Gastrocnemius medialis (tissue), 4 donors: ENCODE results near the gene GSTO1. TPM values are rescaled to one million over a fixed set of nuclear protein-coding genes. Genes with fewer than 3 reads are reported as not detected.
"Not testable (repeated sequence)": the region's sequence is repeated elsewhere in the genome, so short reads cannot be mapped to it uniquely, and the experiment has no call there.

Experiments used
- ATAC-seq, 2 donors: fragments of 150-250 bp; one replicate each; pipeline ENCODE4 v1.9.1; 2016
- DNase-seq, 2 donors: peaks; one replicate each; pipeline ENCODE4 v3.0.0-alpha.2; 2019
- H3K27ac ChIP-seq, 4 donors: fragments of 200-600 bp; sonication (generic); 1 replicate in 1 of 4; 2 replicates in 3 of 4; pipeline ENCODE4 v1.5.1; 2016 to 2018; ENCODE audit warnings: mild to moderate bottlenecking in 2 of 4, moderate library complexity in 1 of 4
- H3K27me3 ChIP-seq, 3 donors: fragments of 200-600 bp; sonication (generic) in 2 of 3; 1 replicate in 1 of 3; 2 replicates in 2 of 3; pipeline versions ENCODE4 v1.5.1 to v1.6.0; 2016 to 2019; ENCODE audit warnings: mild to moderate bottlenecking in 1 of 3, moderate library complexity in 1 of 3
- H3K36me3 ChIP-seq, 2 donors: fragments of 200-600 bp; sonication (generic) in 1 of 2; one replicate each; pipeline ENCODE4 v1.5.1; 2017 to 2018
- H3K4me1 ChIP-seq, 2 donors: fragments of 200-600 bp; sonication (generic) in 1 of 2; one replicate each; pipeline ENCODE4 v1.5.1; 2016 to 2017; ENCODE audit warnings: mild to moderate bottlenecking in 2 of 2
- H3K4me3 ChIP-seq, 4 donors: fragments of 200-600 bp; sonication (generic) in 3 of 4; 1 replicate in 1 of 4; 2 replicates in 3 of 4; pipeline ENCODE4 v1.5.1; 2016 to 2019; ENCODE audit warnings: mild to moderate bottlenecking in 2 of 4
- H3K9me3 ChIP-seq, 3 donors: fragments of 200-600 bp; sonication (generic) in 2 of 3; 1 replicate in 1 of 3; 2 replicates in 2 of 3; pipeline ENCODE4 v1.5.1; 2016 to 2019
- POLR2A ChIP-seq, 2 donors: fragments of 450-650 bp; IDR thresholded peaks; one replicate each; pipeline ENCODE4 v1.6.1; 2017; ENCODE audit warnings: antibody characterized with exemption in 2 of 2, mild to moderate bottlenecking in 2 of 2, moderate library complexity in 2 of 2
- in situ Hi-C, 4 donors: fragments of 200-750 bp; cut with MboI; loops; one replicate each; pipeline versions ENCODE4 v1.15.0 to v1.8.0; 2017; ENCODE audit warnings: low sequenced_read_pairs in 4 of 4
- intact Hi-C: fragments of 100-400 bp; cut with DNase I; formaldehyde crosslinking; loops from one replicate; pipeline ENCODE4 v1.15.1; 2023; ENCODE audit warnings: low total_unique reads
- total RNA-seq, 4 donors: library from RNA; depleted of rRNA; stranded (reverse); fragments of >200 nt; gene quantifications; one replicate each; pipeline versions ENCODE4 v1.1.0 to v1.2.3, GENCODE V29; 2016
- TF ChIP-seq, protein P1 (sequence below), 5 experiments: fragments of 450-650 bp in 3 of 5; fragments of 200-600 bp in 2 of 5; sonication (generic) in 2 of 5; IDR thresholded peaks in 4 of 5; conservative IDR thresholded peaks in 1 of 5; 1 replicate in 4 of 5; 2 replicates in 1 of 5; pipeline ENCODE4 v1.5.1; 2016 to 2019; ENCODE audit warnings: antibody characterized with exemption in 5 of 5, mild to moderate bottlenecking in 3 of 5, moderate library complexity in 3 of 5

GSTO1 gene
- total RNA-seq, 4 donors from 2014 or later, result 39.6 to 284 (median 74.2) TPM

DNA sequence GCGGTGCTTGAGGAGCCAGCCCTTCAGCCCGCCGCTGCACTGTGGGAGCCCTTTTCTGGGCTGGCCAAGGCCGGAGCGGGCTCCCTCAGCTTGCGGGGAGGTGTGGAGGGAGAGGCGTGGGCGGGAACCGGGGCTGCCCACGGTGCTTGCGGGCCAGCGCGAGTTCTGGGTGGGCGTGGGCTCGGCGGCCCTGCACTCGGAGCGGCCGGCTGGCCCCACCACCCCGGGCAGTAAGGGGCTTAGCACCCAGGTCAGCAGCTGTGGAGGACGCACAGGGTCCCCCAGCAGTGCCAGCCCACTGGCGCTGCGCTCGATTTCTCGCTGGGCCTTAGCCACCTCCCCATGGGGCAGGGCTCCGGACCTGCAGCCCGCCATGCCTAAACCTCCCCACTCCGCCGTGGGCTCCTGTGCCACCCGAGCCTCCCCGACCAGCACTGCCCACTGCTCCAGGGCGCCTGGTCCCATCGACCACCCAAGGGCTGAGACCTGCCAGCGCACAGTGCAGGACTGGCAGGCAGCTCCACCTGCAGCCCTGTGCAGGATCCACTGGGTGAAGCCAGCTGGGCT lies 9.5 kb upstream of the GSTO1 start:
- DNase-seq (no peak), ATAC-seq (no peak)
- Histone ChIP-seq H3K27ac (no peak overlapping the region), H3K27me3 (peaks cover 0 to 6% (median 0%) of the 10 kb centered on the region in 3 donors), H3K36me3 (no peaks in the 10 kb centered on the region), H3K4me1 (no peaks in the 10 kb centered on the region), H3K4me3 (no peak overlapping the region), H3K9me3 (no peaks in the 10 kb centered on the region)
- TF ChIP-seq POLR2A (IDR thresholded peaks at IDR 0.05), result no peak
- TF ChIP-seq, protein P1, sequence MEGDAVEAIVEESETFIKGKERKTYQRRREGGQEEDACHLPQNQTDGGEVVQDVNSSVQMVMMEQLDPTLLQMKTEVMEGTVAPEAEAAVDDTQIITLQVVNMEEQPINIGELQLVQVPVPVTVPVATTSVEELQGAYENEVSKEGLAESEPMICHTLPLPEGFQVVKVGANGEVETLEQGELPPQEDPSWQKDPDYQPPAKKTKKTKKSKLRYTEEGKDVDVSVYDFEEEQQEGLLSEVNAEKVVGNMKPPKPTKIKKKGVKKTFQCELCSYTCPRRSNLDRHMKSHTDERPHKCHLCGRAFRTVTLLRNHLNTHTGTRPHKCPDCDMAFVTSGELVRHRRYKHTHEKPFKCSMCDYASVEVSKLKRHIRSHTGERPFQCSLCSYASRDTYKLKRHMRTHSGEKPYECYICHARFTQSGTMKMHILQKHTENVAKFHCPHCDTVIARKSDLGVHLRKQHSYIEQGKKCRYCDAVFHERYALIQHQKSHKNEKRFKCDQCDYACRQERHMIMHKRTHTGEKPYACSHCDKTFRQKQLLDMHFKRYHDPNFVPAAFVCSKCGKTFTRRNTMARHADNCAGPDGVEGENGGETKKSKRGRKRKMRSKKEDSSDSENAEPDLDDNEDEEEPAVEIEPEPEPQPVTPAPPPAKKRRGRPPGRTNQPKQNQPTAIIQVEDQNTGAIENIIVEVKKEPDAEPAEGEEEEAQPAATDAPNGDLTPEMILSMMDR (IDR thresholded peaks at IDR 0.05 in 4 of 5, conservative IDR thresholded peaks at IDR 0.05 in 1 of 5), result no peak
- intact Hi-C loops (no loop called here), in situ Hi-C loops (no loop called here)

DNA sequence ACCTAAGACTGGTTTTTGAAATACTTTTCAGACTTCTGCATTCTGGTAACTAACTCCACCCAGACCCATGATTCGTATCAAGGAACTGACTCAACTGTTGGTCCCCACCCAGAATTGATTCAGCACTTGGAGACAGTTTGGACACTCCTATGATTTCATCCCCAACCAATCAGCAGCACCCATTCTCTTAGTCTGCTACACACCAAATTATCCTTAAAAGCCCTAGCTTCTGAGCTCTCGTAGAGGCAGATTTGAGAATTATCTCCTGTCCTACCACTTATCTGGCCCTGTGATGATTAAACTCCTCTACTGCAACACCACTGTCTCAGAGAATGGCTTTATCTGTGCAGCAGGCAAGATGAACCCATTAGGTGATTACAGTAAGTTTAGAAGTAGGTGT lies 7.7 kb upstream of the GSTO1 start:
- Histone ChIP-seq H3K4me1 (no peaks in the 10 kb centered on the region), H3K27me3 (peaks cover 0 to 6% (median 0%) of the 10 kb centered on the region in 3 donors), H3K9me3 (no peaks in the 10 kb centered on the region), H3K4me3 (no peak overlapping the region), H3K36me3 (no peaks in the 10 kb centered on the region), H3K27ac (no peak overlapping the region)
- ATAC-seq (no peak), DNase-seq (no peak)
- TF ChIP-seq, protein P1 (IDR thresholded peaks at IDR 0.05 in 4 of 5, conservative IDR thresholded peaks at IDR 0.05 in 1 of 5), result no peak
- no peak for TF ChIP-seq POLR2A (IDR thresholded peaks at IDR 0.05)
- intact Hi-C loops (no loop called here), in situ Hi-C loops (no loop called here)

GRCh38 chr10:104247513-104248146 lies 7.1 kb upstream of the GSTO1 start:
- H3K9me3 ChIP-seq, result no peaks in the 10 kb centered on the region
- TF ChIP-seq POLR2A (IDR thresholded peaks at IDR 0.05), result no peak
- TF ChIP-seq, protein P1 (IDR thresholded peaks at IDR 0.05 in 4 of 5, conservative IDR thresholded peaks at IDR 0.05 in 1 of 5), result no peak
- in situ Hi-C loops (no loop called here), intact Hi-C loops (no loop called here)
- H3K27me3 ChIP-seq, result peaks cover 0 to 6% (median 0%) of the 10 kb centered on the region in 3 donors
- no peaks in the 10 kb centered on the region for H3K36me3 ChIP-seq
- no peak overlapping the region for H3K27ac ChIP-seq
- H3K4me1 ChIP-seq, result no peaks in the 10 kb centered on the region
- H3K4me3 ChIP-seq, result no peak overlapping the region
- no peak for ATAC-seq
- DNase-seq, result no peak

- H3K27ac ChIP-seq, intact Hi-C loops, DNase-seq, H3K4me1 ChIP-seq, H3K9me3 ChIP-seq, H3K4me3 ChIP-seq, in situ Hi-C loops, ATAC-seq, H3K36me3 ChIP-seq, H3K27me3 ChIP-seq: not testable (repeated sequence)
Measured at GRCh38 chr10:104248931-104249330, 5.8 kb upstream of the GSTO1 start.

DNA sequence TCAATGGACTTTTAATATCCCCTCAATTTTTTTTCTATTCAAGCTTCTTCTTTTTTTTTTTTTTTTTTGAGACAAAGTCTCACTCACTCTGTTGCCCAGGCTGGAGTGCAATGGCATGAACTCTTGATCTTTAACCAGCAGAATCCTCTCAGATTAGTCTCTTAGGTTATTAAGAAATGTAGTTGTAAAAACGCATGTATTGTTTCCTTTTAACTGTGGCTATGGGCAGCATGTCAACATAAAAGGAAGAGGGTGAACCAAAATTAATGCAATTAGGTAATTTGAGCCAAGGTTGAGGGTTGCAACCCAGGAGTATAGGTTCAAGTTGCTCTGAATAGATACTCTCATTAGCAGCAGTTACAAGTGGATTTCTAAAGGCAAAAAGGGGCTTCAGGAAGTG lies 4.3 kb upstream of the GSTO1 start:
- no peak for ATAC-seq

More for the DNA sequence above, 4.3 kb upstream of the GSTO1 start:
- Histone ChIP-seq H3K9me3 (no peaks in the 10 kb centered on the region), H3K4me3 (no peak overlapping the region), H3K27ac (no peak overlapping the region), H3K27me3 (peaks cover 0 to 6% (median 0%) of the 10 kb centered on the region in 3 donors), H3K36me3 (no peaks in the 10 kb centered on the region), H3K4me1 (peaks cover 0 to 4% of the 10 kb centered on the region in 2 donors)
- no peak for DNase-seq
- TF ChIP-seq POLR2A (IDR thresholded peaks at IDR 0.05), result no peak
- TF ChIP-seq, protein P1 (IDR thresholded peaks at IDR 0.05 in 4 of 5, conservative IDR thresholded peaks at IDR 0.05 in 1 of 5), result no peak
- intact Hi-C loops, result loop anchor here (5.0 to 10.0 kb wide), 2 partner anchors 223 to 286 kb away; partner anchors contain the start of gene SLK
- in situ Hi-C loops, result no loop called here
